Left kidney (tissue), 2 donors: ENCODE measurements around the gene SERF2. TPM values are rescaled to one million over a fixed set of nuclear protein-coding genes. Genes with fewer than 3 reads are reported as not detected.
A peak's percentile ranks its signal among the peaks of the same experiment; 100 is the strongest.
"Not testable (repeated sequence)": the region's sequence is repeated elsewhere in the genome, so short reads cannot be mapped to it uniquely, and the experiment has no call there.

ENCODE experiments used
- DNase-seq: peaks from one replicate; pipeline ENCODE4 v3.0.0-alpha.2; 2013
- polyA plus RNA-seq: library from polyadenylated mRNA; unstranded; fragments of 120-200 nt; gene quantifications from one replicate; pipeline ENCODE4 v1.2.1, GENCODE V29; 2013; ENCODE audit not compliant: insufficient read length

The SERF2 gene
- polyA plus RNA-seq, 1 donor = 529 TPM

GRCh38 chr15:43777267-43777914 is 14.7 kb upstream of the SERF2 start:
- DNase-seq = no peak

- no peak for DNase-seq
Observed at GRCh38 chr15:43779016-43779415, 13.1 kb upstream of the SERF2 start.

- no peak for DNase-seq
Observed at GRCh38 chr15:43789409-43789808, 2.7 kb upstream of the SERF2 start.

GRCh38 chr15:43792761-43793476 is 799 bp downstream of the SERF2 start:
- no peak for DNase-seq

GRCh38 chr15:43793647-43794046 is 1.5 kb downstream of the SERF2 start:
- DNase-seq = no peak

GRCh38 chr15:43794269-43795037 is 2.3 kb downstream of the SERF2 start:
- DNase-seq = no peak

GRCh38 chr15:43795197-43795596 is 3.1 kb downstream of the SERF2 start:
- no peak for DNase-seq

- DNase-seq = no peak
Observed at GRCh38 chr15:43795997-43796396, 3.9 kb downstream of the SERF2 start.

- no peak for DNase-seq
Observed at GRCh38 chr15:43796566-43796965, 4.4 kb downstream of the SERF2 start.

GRCh38 chr15:43799209-43799944 is 7.3 kb downstream of the SERF2 start:
- no peak for DNase-seq

GRCh38 chr15:43799945-43800285 is 7.8 kb downstream of the SERF2 start, which contains the start of gene SERINC4:
Gene SERINC4 (minus strand): TSS chr15:43800220. CDS start chr15:43799986, 234 bp downstream.
- DNase-seq = no peak

GRCh38 chr15:43800286-43801141 is 8.4 kb downstream of the SERF2 start, which contains the start of gene HYPK:
Gene HYPK (plus strand): TSS chr15:43800599. CDS start chr15:43800623, 24 bp downstream.
- peak; percentile 90 for DNase-seq

- DNase-seq = not testable (repeated sequence)
Observed at GRCh38 chr15:43802676-43803075, 10.6 kb downstream of the SERF2 start.

- DNase-seq = no peak
Observed at GRCh38 chr15:43808435-43808950, 16.4 kb downstream of the SERF2 start.

GRCh38 chr15:43808960-43809678 is 17.0 kb downstream of the SERF2 start:
- DNase-seq = no peak

- not testable (repeated sequence) for DNase-seq
Observed at GRCh38 chr15:43815064-43815463, 22.9 kb downstream of the SERF2 start.

GRCh38 chr15:43821505-43821904 is 29.4 kb downstream of the SERF2 start:
- DNase-seq = no peak

GRCh38 chr15:43824302-43825246 is 32.5 kb downstream of the SERF2 start, which contains the start of gene MFAP1:
Gene MFAP1 (minus strand): TSS chr15:43824690. CDS start chr15:43824569, 121 bp downstream.
- DNase-seq = peak; percentile 94

GRCh38 chr15:43825305-43825704 is 33.2 kb downstream of the SERF2 start:
- not testable (repeated sequence) for DNase-seq
